C4-2B (cell line): Measurements from ENCODE around the gene TYRO3.

Experiments
- H3K27ac ChIP-seq: fragments of 450-650 bp; 2 replicates; pipeline ENCODE4 v1.5.1; 2017
- ZFX ChIP-seq: fragments of 450-650 bp; IDR thresholded peaks from 2 replicates; pipeline ENCODE4 v1.6.1; 2017
- TF ChIP-seq, protein P1 (sequence below): fragments of 450-650 bp; conservative IDR thresholded peaks from 2 replicates; pipeline ENCODE4 v1.5.1; 2017; ENCODE audit warnings: mild to moderate bottlenecking

TYRO3 gene

DNA sequence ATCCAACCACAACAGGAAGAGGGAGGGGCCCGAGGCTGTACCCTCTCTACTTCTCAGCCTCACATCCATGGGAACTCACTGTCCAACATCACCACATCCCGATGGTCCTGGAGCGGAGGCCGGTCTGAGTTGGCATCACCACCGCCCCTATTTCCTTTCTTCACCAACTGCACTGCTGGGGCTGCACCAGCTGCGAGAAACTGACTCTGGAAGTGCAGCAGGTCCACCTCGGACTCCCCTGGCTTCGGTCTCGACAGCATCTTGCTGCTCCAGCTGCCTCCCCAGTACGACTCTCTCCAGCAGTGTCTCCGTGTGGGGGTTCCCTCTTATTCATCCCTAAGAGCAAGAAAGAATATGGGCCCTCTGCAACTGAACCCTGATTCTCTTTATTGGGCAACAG, 22.1 kb upstream of the TYRO3 start:
- TF ChIP-seq, protein P1, sequence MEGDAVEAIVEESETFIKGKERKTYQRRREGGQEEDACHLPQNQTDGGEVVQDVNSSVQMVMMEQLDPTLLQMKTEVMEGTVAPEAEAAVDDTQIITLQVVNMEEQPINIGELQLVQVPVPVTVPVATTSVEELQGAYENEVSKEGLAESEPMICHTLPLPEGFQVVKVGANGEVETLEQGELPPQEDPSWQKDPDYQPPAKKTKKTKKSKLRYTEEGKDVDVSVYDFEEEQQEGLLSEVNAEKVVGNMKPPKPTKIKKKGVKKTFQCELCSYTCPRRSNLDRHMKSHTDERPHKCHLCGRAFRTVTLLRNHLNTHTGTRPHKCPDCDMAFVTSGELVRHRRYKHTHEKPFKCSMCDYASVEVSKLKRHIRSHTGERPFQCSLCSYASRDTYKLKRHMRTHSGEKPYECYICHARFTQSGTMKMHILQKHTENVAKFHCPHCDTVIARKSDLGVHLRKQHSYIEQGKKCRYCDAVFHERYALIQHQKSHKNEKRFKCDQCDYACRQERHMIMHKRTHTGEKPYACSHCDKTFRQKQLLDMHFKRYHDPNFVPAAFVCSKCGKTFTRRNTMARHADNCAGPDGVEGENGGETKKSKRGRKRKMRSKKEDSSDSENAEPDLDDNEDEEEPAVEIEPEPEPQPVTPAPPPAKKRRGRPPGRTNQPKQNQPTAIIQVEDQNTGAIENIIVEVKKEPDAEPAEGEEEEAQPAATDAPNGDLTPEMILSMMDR, result no peak
- no peak for TF ChIP-seq ZFX
- no peak overlapping the region for H3K27ac ChIP-seq

DNA sequence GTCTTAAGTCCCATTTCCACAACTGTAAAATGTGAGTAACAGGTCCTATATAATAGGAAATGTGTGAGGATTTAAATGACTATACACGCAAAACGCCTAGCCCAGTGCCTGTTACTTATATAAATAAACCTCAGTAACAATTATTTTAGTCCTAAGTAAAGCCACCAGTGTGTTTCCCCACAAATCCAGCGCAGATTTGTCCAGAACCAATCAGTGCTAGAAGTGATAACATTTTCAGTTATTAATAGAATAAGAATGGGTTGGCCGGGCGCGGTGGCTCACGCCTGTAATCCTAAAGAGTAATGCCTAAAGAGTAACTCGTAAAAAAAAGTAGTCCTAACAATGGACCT, 15.5 kb upstream of the TYRO3 start:
- TF ChIP-seq, protein P1, result no peak
- no peak for TF ChIP-seq ZFX
- H3K27ac ChIP-seq, result peak overlapping the region; percentile 78

DNA sequence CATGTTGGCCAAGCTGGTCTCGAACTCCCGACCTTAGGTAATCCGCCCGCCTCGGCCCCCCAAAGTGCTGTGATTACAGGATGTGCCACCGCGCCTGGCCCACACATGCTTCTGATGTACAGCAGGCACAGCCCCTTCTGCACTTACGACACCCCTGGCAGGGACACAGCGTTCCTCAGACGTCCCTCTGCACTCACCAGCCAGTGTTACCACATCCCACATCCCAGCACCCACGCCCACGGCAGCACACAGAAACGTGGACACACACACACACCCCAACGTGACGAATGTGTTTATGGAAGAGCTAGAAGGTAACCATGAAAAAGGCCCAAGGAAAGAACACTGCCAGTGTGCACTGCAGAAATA, 14.4 kb upstream of the TYRO3 start:
- peak overlapping the region; percentile 78 for H3K27ac ChIP-seq
- no peak for TF ChIP-seq ZFX
- TF ChIP-seq, protein P1, result no peak

DNA sequence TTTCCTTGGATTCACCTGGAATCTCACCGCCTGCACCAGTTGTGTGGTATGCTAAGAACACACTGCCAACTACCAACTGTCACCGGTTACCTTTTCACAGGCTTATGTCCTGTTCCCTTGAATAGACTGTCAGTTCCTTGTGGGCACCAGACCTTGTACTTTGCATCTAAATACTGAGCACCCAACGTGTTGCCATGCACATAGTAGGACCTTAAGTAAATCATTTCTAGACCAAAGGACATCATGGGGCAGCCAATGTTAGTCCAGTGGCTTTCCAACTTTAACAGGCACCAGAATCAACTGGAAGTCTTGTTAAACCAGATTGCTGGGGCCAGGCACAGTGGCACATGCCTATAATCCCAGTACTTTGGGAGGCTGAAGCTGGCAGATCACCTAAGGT, 13.8 kb upstream of the TYRO3 start:
- TF ChIP-seq, protein P1, result no peak
- no peak for TF ChIP-seq ZFX
- no peak overlapping the region for H3K27ac ChIP-seq

DNA sequence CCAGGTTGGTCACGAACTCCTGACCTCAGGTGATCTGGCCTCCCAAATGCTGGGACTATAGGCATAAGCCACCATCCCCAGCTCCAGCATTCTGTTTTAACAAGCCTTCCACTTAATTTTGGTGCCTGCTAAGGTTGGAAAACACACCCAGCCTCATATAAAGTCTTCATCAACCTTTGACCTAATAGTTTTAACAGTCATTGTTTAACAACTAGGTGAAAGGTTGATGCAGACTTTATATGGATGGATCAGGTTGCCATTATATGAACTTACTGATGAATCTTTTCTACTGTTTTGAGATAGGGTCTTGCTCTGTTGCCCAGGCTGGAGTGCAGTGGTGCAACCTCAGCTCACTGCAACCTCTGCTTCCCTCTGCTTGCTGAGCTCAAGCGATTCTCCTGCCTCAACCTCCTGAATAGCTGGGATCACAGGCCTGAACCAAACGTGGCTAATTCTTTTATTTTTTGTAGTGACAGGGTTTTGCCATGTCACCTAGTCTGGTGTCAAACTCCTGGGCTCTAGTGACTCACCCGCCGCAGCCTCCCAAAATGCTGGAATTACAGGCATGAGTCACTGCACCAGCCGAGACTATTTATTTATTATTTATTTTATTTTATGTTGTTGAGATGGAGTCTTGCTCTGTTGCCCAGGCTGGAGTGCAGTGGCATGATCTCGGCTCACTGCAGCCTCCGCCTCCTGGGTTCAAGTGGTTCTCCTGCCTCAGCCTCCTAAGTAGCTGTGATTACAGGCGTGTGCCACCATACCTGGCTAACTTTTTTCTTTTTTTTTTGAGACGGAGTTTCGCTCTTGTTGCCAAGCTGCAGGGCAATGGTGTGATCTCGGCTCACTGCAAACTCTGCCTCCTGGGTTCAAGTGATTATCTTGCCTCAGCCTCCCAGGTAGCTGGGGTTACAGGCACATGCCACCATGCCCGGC, 11.9 kb upstream of the TYRO3 start:
- no peak for TF ChIP-seq ZFX
- H3K27ac ChIP-seq, result no peak overlapping the region

DNA sequence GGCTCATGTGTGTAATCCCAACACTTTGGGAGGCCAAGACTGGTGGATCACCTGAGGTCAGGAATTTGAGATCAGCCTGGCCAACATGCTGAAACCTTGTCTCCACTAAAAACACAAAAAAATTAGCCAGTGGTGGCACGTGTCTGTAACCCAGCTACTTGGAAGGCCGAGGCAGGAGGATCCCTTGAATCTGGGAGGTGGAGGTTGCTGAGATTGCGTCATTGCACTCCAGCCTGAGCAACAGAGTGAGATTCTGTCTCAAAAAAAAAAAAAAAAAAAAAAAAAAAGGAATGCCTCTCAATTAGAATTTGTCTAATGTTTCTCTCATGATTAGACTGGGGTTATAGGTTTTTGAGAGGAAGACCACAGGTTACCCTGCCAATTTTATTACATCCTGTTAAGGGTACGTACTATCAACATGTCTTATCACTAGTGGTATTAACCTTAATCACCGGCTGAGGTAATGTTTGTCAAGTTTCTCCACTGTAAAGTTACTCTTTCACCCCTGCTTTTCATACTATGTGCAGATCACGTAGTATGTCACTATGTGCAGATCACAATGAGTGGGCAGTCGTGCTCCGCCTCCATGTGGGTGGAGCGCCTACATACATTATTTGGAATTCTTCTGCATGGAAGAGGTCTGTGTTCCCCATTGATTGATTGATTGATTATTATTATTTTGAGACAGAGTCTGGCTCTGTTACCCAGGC, 8.8 kb upstream of the TYRO3 start:
- TF ChIP-seq, protein P1, result no peak
- no peak for TF ChIP-seq ZFX

DNA sequence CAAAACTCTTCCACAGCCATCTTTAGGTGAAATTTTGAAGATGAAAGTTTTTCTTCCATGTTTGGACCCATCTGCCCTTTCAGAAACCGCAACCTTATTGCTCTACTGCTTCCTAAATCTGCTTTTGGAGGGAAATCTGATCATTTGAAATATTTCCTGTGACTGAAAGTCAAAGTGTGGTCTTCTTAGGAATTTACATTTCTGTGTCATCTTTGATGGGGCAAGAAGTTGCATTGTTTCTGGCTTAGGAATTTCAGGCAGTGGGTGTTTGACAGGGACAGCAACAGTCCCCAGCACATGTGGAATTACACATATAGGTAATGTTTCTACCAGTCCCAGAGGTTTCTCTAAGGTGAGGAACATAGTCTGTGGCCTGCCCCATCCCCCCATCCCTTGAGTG, 5.3 kb upstream of the TYRO3 start:
- H3K27ac ChIP-seq, result no peak overlapping the region

More for the DNA sequence above, 8.8 kb upstream of the TYRO3 start:
- H3K27ac ChIP-seq, result no peak overlapping the region

More for the DNA sequence above, 5.3 kb upstream of the TYRO3 start:
- TF ChIP-seq ZFX, result no peak
- TF ChIP-seq, protein P1, result no peak
